ENCODE data around the gene EYA3.

DNA sequence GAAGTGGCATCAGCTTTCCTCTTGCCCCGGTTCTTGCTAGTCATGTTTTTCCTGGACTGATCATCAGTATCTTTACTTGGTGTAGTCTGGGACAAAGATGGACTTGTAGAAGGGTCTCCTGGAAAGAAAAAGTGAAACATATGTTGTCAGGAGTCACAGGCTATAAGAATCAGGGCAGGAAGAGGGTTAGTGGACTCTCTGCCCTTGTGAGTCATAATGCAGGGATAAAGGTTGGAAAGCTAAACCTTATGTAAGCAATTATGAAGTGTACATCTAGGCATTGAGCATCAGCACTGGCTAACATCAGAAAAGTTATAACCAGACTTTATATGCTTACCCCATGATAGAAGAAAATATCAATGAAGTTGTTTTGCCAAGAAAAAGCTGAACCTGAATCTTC is 77.4 kb downstream of the EYA3 start:
- TF ChIP-seq, protein P1, sequence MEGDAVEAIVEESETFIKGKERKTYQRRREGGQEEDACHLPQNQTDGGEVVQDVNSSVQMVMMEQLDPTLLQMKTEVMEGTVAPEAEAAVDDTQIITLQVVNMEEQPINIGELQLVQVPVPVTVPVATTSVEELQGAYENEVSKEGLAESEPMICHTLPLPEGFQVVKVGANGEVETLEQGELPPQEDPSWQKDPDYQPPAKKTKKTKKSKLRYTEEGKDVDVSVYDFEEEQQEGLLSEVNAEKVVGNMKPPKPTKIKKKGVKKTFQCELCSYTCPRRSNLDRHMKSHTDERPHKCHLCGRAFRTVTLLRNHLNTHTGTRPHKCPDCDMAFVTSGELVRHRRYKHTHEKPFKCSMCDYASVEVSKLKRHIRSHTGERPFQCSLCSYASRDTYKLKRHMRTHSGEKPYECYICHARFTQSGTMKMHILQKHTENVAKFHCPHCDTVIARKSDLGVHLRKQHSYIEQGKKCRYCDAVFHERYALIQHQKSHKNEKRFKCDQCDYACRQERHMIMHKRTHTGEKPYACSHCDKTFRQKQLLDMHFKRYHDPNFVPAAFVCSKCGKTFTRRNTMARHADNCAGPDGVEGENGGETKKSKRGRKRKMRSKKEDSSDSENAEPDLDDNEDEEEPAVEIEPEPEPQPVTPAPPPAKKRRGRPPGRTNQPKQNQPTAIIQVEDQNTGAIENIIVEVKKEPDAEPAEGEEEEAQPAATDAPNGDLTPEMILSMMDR (IDR thresholded peaks at IDR 0.05 in 8 of 11, conservative IDR thresholded peaks at IDR 0.05 in 3 of 11) = no peak
- no peak for TF ChIP-seq POLR2A (IDR thresholded peaks at IDR 0.05)
- TF ChIP-seq POLR2AphosphoS5 (IDR thresholded peaks at IDR 0.05) = no peak
